ENCODE measurements around the gene DISP2.

DISP2 gene

GRCh38 chr15:40428185-40428584 lies 70.2 kb downstream of the DISP2 start:
- DNase-seq: no peak
